Measurements from ENCODE around the gene PRX.

Gene PRX

GRCh38 chr19:40420451-40420765 lies 7.2 kb upstream of the PRX start:
- no peak for TF ChIP-seq CTCF (IDR thresholded peaks at IDR 0.05; ENCODE audit: low read depth, low read length)
- no peak for DNase-seq (ENCODE audit: low read depth, low spot score)
- H3K4me3 ChIP-seq (ENCODE audit: low read depth, low read length) = peak overlapping the region; percentile 57
- in situ Hi-C loops (cut with HindIII; ENCODE audit: low sequenced_read_pairs) = no loop called here

- no peak overlapping the region for H3K4me3 ChIP-seq (ENCODE audit: low read depth, low read length)
- no peak for DNase-seq (ENCODE audit: low read depth, low spot score)
- in situ Hi-C loops (cut with HindIII; ENCODE audit: low sequenced_read_pairs) = no loop called here
- no peak for TF ChIP-seq CTCF (IDR thresholded peaks at IDR 0.05; ENCODE audit: low read depth, low read length)
These were observed 6.6 kb upstream of the PRX start for GRCh38 chr19:40419780-40420179.

DNA sequence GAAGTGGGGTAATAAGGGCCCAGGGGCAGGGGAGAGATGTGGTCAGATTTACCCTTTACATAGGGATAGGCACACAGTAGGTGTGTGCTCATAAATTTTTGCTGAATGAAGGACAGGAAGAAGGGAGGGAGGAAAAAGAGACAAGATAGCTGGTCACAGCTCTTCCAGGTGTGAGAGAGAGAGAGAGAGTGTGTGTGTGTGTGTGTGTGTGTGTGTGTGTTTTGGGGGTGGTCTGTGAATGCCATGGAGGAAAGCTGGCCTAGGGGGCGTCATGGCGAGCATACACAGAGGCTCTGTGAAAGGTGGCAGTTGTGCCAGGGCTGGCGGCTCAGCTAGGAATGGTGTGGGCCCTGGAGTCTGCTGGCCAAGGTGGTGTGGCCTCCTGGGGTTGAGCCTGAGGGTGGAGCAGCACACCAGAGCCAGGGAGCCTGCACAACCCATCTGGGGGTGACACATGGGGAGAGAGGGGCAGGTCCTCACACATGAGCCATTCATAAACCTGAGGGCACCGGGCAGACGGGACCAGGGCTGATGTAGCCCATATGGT lies 6.0 kb upstream of the PRX start:
- H3K4me3 ChIP-seq (ENCODE audit: low read depth, low read length) = no peak overlapping the region
- in situ Hi-C loops (cut with HindIII; ENCODE audit: low sequenced_read_pairs) = no loop called here
- DNase-seq (ENCODE audit: low read depth, low spot score) = no peak
- no peak for TF ChIP-seq CTCF (IDR thresholded peaks at IDR 0.05; ENCODE audit: low read depth, low read length)

GRCh38 chr19:40418040-40418439 lies 4.9 kb upstream of the PRX start:
- no peak overlapping the region for H3K4me3 ChIP-seq (ENCODE audit: low read depth, low read length)
- DNase-seq (ENCODE audit: low read depth, low spot score) = no peak
- no peak for TF ChIP-seq CTCF (IDR thresholded peaks at IDR 0.05; ENCODE audit: low read depth, low read length)
- in situ Hi-C loops (cut with HindIII; ENCODE audit: low sequenced_read_pairs) = no loop called here

DNA sequence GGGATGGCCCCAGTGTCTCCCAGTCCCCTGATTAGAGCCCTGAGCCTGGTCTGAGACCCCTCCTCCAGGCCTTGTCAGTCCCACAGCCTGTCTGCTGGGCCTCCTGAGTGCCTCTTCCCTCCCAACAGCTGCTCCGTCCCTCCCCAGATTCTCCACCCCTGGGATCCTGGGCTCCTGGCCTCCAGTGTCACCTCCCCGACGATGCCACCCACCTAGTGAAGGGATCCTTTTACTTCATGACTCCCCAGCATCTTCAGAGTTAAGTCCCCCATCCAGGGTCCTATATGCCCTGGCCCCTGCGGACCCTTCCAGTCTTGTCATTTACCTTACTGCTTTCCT lies 4.4 kb upstream of the PRX start:
- no peak for DNase-seq (ENCODE audit: low read depth, low spot score)
- no peak for TF ChIP-seq CTCF (IDR thresholded peaks at IDR 0.05; ENCODE audit: low read depth, low read length)
- no peak overlapping the region for H3K4me3 ChIP-seq (ENCODE audit: low read depth, low read length)
- in situ Hi-C loops (cut with HindIII; ENCODE audit: low sequenced_read_pairs) = no loop called here

- in situ Hi-C loops (cut with HindIII; ENCODE audit: low sequenced_read_pairs) = no loop called here
- TF ChIP-seq CTCF (IDR thresholded peaks at IDR 0.05; ENCODE audit: low read depth, low read length) = no peak
- DNase-seq (ENCODE audit: low read depth, low spot score) = no peak
- H3K4me3 ChIP-seq (ENCODE audit: low read depth, low read length) = no peak overlapping the region
These were observed 3.9 kb upstream of the PRX start for GRCh38 chr19:40416918-40417642.

All from astrocyte of the spinal cord (primary cell).